Right lobe of liver (tissue), 4 donors: ENCODE measurements around the gene GPR3.

Experiments
- CTCF ChIP-seq, 4 donors: fragments of 200-600 bp in 3 of 4; fragments of 450-650 bp in 1 of 4; IDR thresholded peaks; one replicate each; pipeline versions ENCODE4 v1.5.1 to v1.8.0; 2016 to 2022; ENCODE audit warnings: antibody characterized with exemption in 4 of 4, mild to moderate bottlenecking in 2 of 4
- POLR2A ChIP-seq: fragments of 450-650 bp; IDR thresholded peaks from one replicate; pipeline ENCODE4 v1.6.1; 2017; ENCODE audit warnings: antibody characterized with exemption, mild to moderate bottlenecking
- donor health status: DM: no; HTN: no; CAD: no.
- donor health status: DM: no; HTN: no; CAD: no.
- donor health status: DM: no; HTN: yes; CAD: no.

- TF ChIP-seq CTCF (IDR thresholded peaks at IDR 0.05) (peak; percentile 70 to 85 (median 76)), POLR2A (no peak)
These were observed 4.0 kb upstream of the GPR3 start for GRCh38 chr1:27388337-27389005.
